CD14-positive monocyte (primary cell): ENCODE measurements around the gene EMILIN2. TPM values are rescaled to one million over a fixed set of nuclear protein-coding genes. Genes with fewer than 3 reads are reported as not detected.

ENCODE experiments used
- DNase-seq, 3 donors: peaks; one replicate each; pipeline ENCODE4 v3.0.0-alpha.2; 2011 to 2022
- H2AFZ ChIP-seq: 2 replicates; pipeline ENCODE4 v1.6.0; 2012; ENCODE audit warnings: mild to moderate bottlenecking, low read depth, low read length, inconsistent platforms; ENCODE audit not compliant: insufficient read depth, poor library complexity, severe bottlenecking
- H3K27ac ChIP-seq, 2 donors: 1 replicate in 1 of 2; 2 replicates in 1 of 2; pipeline ENCODE4 v1.5.1; 2012 to 2013; ENCODE audit warnings: low read length in 2 of 2, control low read depth in 1 of 2, inconsistent platforms in 1 of 2, low read depth in 1 of 2, mild to moderate bottlenecking in 1 of 2
- H3K27me3 ChIP-seq, 2 donors: one replicate each; pipeline versions ENCODE4 v1.6.0 to v1.6.1; 2011 to 2013; ENCODE audit warnings: low read length in 2 of 2; ENCODE audit not compliant: control insufficient read depth in 2 of 2, insufficient read depth in 2 of 2
- H3K36me3 ChIP-seq, 2 donors: replicated peaks in 1 of 2; 1 replicate in 1 of 2; 2 replicates in 1 of 2; pipeline versions ENCODE4 v1.5.1 to v1.6.1; 2012 to 2013; ENCODE audit warnings: low read length in 2 of 2, control low read depth in 1 of 2, inconsistent platforms in 1 of 2, mild to moderate bottlenecking in 1 of 2; ENCODE audit not compliant: insufficient read depth in 2 of 2, control insufficient read depth in 1 of 2
- H3K4me1 ChIP-seq, 2 donors: 1 replicate in 1 of 2; 2 replicates in 1 of 2; pipeline versions ENCODE4 v1.5.1 to v1.6.1; 2012 to 2013; ENCODE audit warnings: low read length in 2 of 2, control low read depth in 1 of 2, inconsistent platforms in 1 of 2, mild to moderate bottlenecking in 1 of 2, moderate library complexity in 1 of 2; ENCODE audit not compliant: insufficient read depth in 2 of 2, control insufficient read depth in 1 of 2
- H3K4me2 ChIP-seq: replicated peaks from 2 replicates; pipeline ENCODE3; 2012; ENCODE audit warnings: low read length, moderate library complexity, mild to moderate bottlenecking; ENCODE audit not compliant: poor library complexity, severe bottlenecking; ENCODE audit errors: extremely low read depth
- H3K4me3 ChIP-seq, 3 experiments: fragments of 200-600 bp in 1 of 3; sonication (generic) in 1 of 3; replicated peaks in 1 of 3; 1 replicate in 2 of 3; 2 replicates in 1 of 3; pipeline ENCODE4 v1.5.1; 2011 to 2013; ENCODE audit warnings: low read length in 3 of 3, mild to moderate bottlenecking in 3 of 3, control low read depth in 2 of 3, low read depth in 2 of 3, inconsistent platforms in 1 of 3, moderate library complexity in 1 of 3
- H3K79me2 ChIP-seq: 2 replicates; pipeline ENCODE4 v1.6.0; 2012; ENCODE audit warnings: mild to moderate bottlenecking, control low read depth, inconsistent platforms, low read length, moderate library complexity; ENCODE audit not compliant: insufficient read depth
- H3K9ac ChIP-seq: 2 replicates; pipeline ENCODE4 v1.6.0; 2017; ENCODE audit warnings: low read length, mild to moderate bottlenecking; ENCODE audit not compliant: insufficient read depth, poor library complexity, severe bottlenecking
- H3K9me3 ChIP-seq, 2 donors: replicated peaks in 1 of 2; 1 replicate in 1 of 2; 2 replicates in 1 of 2; pipeline versions ENCODE4 v1.5.1 to v1.6.1; 2012 to 2013; ENCODE audit warnings: low read length in 2 of 2, control low read depth in 1 of 2; ENCODE audit not compliant: control insufficient read depth in 1 of 2, insufficient read depth in 1 of 2
- H4K20me1 ChIP-seq: 2 replicates; pipeline ENCODE4 v1.6.0; 2012; ENCODE audit warnings: mild to moderate bottlenecking, low read length, control low read depth, moderate library complexity; ENCODE audit not compliant: insufficient read depth
- H3K27ac Mint-ChIP-seq, 7 donors: one replicate each; pipeline ENCODE4 v1.8.0; 2020; ENCODE audit warnings: mild to moderate bottlenecking in 7 of 7, mixed read lengths in 7 of 7, moderate library complexity in 6 of 7, inconsistent platforms in 2 of 7
- H3K27me3 Mint-ChIP-seq, 3 donors: one replicate each; pipeline ENCODE4 v1.8.0; 2021 to 2022; ENCODE audit warnings: low read depth in 3 of 3, mild to moderate bottlenecking in 3 of 3, mixed read lengths in 3 of 3, moderate library complexity in 3 of 3, inconsistent platforms in 1 of 3
- H3K36me3 Mint-ChIP-seq, 2 donors: one replicate each; pipeline ENCODE4 v1.8.0; 2020; ENCODE audit warnings: mixed read lengths in 2 of 2, inconsistent platforms in 1 of 2, mild to moderate bottlenecking in 1 of 2
- H3K4me1 Mint-ChIP-seq: one replicate; pipeline ENCODE4 v1.8.0; 2020; ENCODE audit warnings: mild to moderate bottlenecking, mixed read lengths
- H3K4me3 Mint-ChIP-seq, 2 donors: one replicate each; pipeline ENCODE4 v1.8.0; 2020; ENCODE audit warnings: mild to moderate bottlenecking in 2 of 2, mixed read lengths in 2 of 2, moderate library complexity in 1 of 2
- H3K9me3 Mint-ChIP-seq, 7 donors: one replicate each; pipeline ENCODE4 v1.8.0; 2020 to 2022; ENCODE audit warnings: mixed read lengths in 7 of 7, mild to moderate bottlenecking in 6 of 7, moderate library complexity in 6 of 7, inconsistent platforms in 2 of 7
- WGBS: methylation state at CpG from one replicate; pipeline ENCODE4 v1.1.5; 2013; ENCODE audit warnings: missing lambda C conversion rate; ENCODE audit not compliant: insufficient coverage; 5-methylcytosine and 5-hydroxymethylcytosine counted together
- intact Hi-C, 2 donors: fragments of 100-400 bp; cut with micrococcal nuclease; formaldehyde crosslinking; loops; one replicate each; pipeline versions ENCODE4 v1.15.0 to v1.15.1; 2023
- polyA plus RNA-seq, 3 donors: library from polyadenylated mRNA; depleted of rRNA in 1 of 3; unstranded in 2 of 3; stranded (reverse) in 1 of 3; fragments of 300-500 nt in 2 of 3; fragments of >200 nt in 1 of 3; fragmentation: Illumina TruSeq in 2 of 3; gene quantifications; 1 replicate in 2 of 3; 2 replicates in 1 of 3; pipeline ENCODE4 v1.2.3, GENCODE V29; 2012 to 2021
- TF ChIP-seq, protein P1 (sequence below): fragments of 200-600 bp; IDR thresholded peaks from one replicate; pipeline ENCODE4 v1.8.0; 2022; ENCODE audit warnings: antibody characterized with exemption, mild to moderate bottlenecking

Gene EMILIN2
- polyA plus RNA-seq, 3 donors: 30.5 to 43.2 (median 33.8) TPM

DNA sequence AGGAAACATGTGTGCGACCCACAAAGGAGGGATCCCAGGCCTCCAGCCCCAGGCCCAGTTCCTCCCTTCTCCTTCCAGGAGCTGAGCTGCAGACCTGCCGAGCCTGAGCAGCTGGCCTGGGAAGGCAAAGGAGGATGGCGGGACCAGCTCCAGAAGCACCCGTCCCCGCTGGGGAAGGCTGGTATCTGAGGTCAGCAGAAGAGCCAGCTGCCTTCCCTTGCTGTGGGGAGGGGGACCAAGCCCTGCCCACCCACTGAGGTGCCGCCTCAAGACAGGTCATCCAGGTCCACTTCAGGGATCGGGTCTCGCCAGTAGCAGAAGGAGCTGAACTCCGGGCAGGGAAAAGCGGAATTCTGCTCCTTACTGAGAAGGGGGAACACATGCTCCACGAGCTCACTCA, 73.2 kb downstream of the EMILIN2 start:
- H3K4me3 Mint-ChIP-seq: no peak overlapping the region
- peaks cover 80 to 92% of the 10 kb centered on the region in 2 donors for H3K36me3 Mint-ChIP-seq
- intact Hi-C loops: loop anchor here in 1 of 2 donors (10.0 kb wide), 1 partner anchor 215 kb away; no protein-coding TSS in a partner anchor
- no peak overlapping the region for H3K4me2 ChIP-seq
- H3K4me3 ChIP-seq: no peak overlapping the region
- H3K36me3 ChIP-seq: peaks cover 87 to 99% of the 10 kb centered on the region in 2 donors
- H4K20me1 ChIP-seq: peaks cover 73% of the 10 kb centered on the region
- H2AFZ ChIP-seq: no peak overlapping the region
- H3K27me3 Mint-ChIP-seq: no peaks in the 10 kb centered on the region
- no peaks in the 10 kb centered on the region for H3K9me3 ChIP-seq
- WGBS: 78% methylated on average over 10 of the region's 11 CpGs
- H3K4me1 ChIP-seq: no peaks in the 10 kb centered on the region
- H3K27me3 ChIP-seq: no peaks in the 10 kb centered on the region
- peak overlapping the region in 1 of 2 donors; percentile 60 for H3K27ac ChIP-seq
- H3K9ac ChIP-seq: no peak overlapping the region
- no peaks in the 10 kb centered on the region for H3K9me3 Mint-ChIP-seq
- peak overlapping the region in 4 of 7 donors; percentile 37 to 74 (median 56) for H3K27ac Mint-ChIP-seq
- TF ChIP-seq, protein P1, sequence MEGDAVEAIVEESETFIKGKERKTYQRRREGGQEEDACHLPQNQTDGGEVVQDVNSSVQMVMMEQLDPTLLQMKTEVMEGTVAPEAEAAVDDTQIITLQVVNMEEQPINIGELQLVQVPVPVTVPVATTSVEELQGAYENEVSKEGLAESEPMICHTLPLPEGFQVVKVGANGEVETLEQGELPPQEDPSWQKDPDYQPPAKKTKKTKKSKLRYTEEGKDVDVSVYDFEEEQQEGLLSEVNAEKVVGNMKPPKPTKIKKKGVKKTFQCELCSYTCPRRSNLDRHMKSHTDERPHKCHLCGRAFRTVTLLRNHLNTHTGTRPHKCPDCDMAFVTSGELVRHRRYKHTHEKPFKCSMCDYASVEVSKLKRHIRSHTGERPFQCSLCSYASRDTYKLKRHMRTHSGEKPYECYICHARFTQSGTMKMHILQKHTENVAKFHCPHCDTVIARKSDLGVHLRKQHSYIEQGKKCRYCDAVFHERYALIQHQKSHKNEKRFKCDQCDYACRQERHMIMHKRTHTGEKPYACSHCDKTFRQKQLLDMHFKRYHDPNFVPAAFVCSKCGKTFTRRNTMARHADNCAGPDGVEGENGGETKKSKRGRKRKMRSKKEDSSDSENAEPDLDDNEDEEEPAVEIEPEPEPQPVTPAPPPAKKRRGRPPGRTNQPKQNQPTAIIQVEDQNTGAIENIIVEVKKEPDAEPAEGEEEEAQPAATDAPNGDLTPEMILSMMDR: no peak
- peaks cover 14% of the 10 kb centered on the region for H3K4me1 Mint-ChIP-seq
- no peaks in the 10 kb centered on the region for H3K79me2 ChIP-seq
- DNase-seq: no peak

- Histone ChIP-seq H3K4me3 (no peak overlapping the region), H4K20me1 (peaks cover 66% of the 10 kb centered on the region), H3K36me3 (peaks cover 83 to 99% of the 10 kb centered on the region in 2 donors), H3K27me3 (no peaks in the 10 kb centered on the region), H3K4me1 (no peaks in the 10 kb centered on the region), H3K79me2 (no peaks in the 10 kb centered on the region), H3K4me2 (no peak overlapping the region), H3K9ac (no peak overlapping the region), H3K9me3 (no peaks in the 10 kb centered on the region), H2AFZ (no peak overlapping the region), H3K27ac (peak overlapping the region in 1 of 2 donors; percentile 60)
- Mint-ChIP-seq H3K27ac (peak overlapping the region in 4 of 7 donors; percentile 37 to 70 (median 61)), H3K27me3 (no peaks in the 10 kb centered on the region), H3K4me1 (peaks cover 14% of the 10 kb centered on the region), H3K4me3 (no peak overlapping the region), H3K9me3 (no peaks in the 10 kb centered on the region), H3K36me3 (peaks cover 82 to 91% of the 10 kb centered on the region in 2 donors)
- intact Hi-C loops: loop anchor here in 1 of 2 donors (10.0 kb wide), 1 partner anchor 214 kb away; no protein-coding TSS in a partner anchor
- 98% methylated on average over 16 of the region's 16 CpGs for WGBS
- no peak for DNase-seq
- TF ChIP-seq, protein P1: no peak
Measured at GRCh38 chr18:2920546-2921343, 73.9 kb downstream of the EMILIN2 start.
